ENCODE results near the gene METTL4.

GRCh38 chr18:2535419-2535910 is 35.8 kb downstream of the METTL4 start:
- TF ChIP-seq CTCF (IDR thresholded peaks at IDR 0.05; ENCODE audit: low read depth, low read length, poor library complexity, severe bottlenecking), result no peak
- no peak for TF ChIP-seq EZH2phosphoT487 (IDR thresholded peaks at IDR 0.05; ENCODE audit: borderline replicate concordance, low read length)

Measured in DOHH2 (cell line).